ENCODE measurements around the gene ADRA2B. TPM values are rescaled to one million over a fixed set of nuclear protein-coding genes. Genes with fewer than 3 reads are reported as not detected.

The ADRA2B gene
- total RNA-seq, 6 donors from 2014 or later = 0.15 to 1.0 (median 0.31) TPM

DNA sequence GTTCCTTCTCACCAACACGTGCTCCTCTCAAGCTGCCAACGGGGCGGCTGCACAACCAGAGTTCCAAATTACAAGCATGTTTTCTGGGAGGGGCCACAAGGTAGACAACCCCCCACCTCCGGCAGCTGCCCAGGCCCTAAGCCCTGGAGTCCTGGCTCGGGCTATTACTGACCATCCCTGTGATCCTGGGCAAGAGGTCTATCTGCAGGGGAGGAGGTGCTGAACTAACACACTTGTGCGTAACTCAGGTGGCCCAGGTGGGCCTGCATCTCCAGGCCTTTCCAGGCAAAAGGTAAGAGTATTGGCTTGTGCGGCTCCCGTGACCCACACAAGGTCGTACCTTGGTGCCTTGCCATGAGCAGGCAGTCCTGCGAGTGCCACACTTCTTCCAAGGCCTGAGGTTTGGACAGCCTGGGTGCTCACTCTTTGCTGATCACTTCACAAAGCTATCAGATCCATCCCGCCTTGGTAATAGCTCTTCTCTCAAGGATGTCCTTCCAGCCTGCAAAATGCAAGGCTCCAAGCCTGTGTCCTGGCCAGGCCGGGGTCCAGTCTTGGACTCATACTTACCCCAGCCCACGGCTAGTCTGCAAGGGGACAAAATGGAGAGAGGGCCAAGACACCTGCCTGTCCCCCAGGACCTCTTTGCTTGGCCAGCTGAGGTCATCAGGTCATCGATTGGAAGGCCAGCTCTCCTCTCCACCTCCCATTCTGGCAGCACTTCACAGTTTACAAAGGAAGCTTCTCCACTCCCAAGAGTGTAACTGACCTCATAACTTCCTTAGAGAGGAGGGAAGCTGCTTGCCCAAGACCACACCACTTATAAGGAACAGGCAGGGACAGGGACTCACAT lies 33.9 kb downstream of the ADRA2B start:
- no peaks in the 10 kb centered on the region for H3K36me3 ChIP-seq
- H3K9me3 ChIP-seq = peaks cover 0 to under 1% (median 0%) of the 10 kb centered on the region in 4 donors
- peaks cover 0 to 9% (median 0%) of the 10 kb centered on the region in 4 donors for H3K4me1 ChIP-seq
- no peak overlapping the region for H3K4me3 ChIP-seq
- WGBS, 2 donors = 89 to 94% methylated on average over 13 to 14 of the region's 14 CpGs
- TF ChIP-seq CTCF (IDR thresholded peaks at IDR 0.05) = no peak
- TF ChIP-seq POLR2AphosphoS5 (IDR thresholded peaks at IDR 0.05) = no peak
- no peak for TF ChIP-seq POLR2A (IDR thresholded peaks at IDR 0.05)
- no peak for TF ChIP-seq EP300 (IDR thresholded peaks at IDR 0.05)
- ATAC-seq (ENCODE audit: low FRiP score in 2 of 2) = peak in 1 of 2 donors; percentile 63
- H3K27me3 ChIP-seq = no peaks in the 10 kb centered on the region
- H3K27ac ChIP-seq = peak overlapping the region in 1 of 4 donors; percentile 35
- DNase-seq = peak in 1 of 2 donors; percentile 18

- Histone ChIP-seq H3K36me3 (no peaks in the 10 kb centered on the region), H3K9me3 (peaks cover 0 to 14% (median 3%) of the 10 kb centered on the region in 4 donors), H3K4me3 (no peak overlapping the region), H3K27ac (no peak overlapping the region), H3K27me3 (no peaks in the 10 kb centered on the region), H3K4me1 (peaks cover 0 to 9% (median 0%) of the 10 kb centered on the region in 4 donors)
- TF ChIP-seq POLR2AphosphoS5 (IDR thresholded peaks at IDR 0.05) (no peak), CTCF (IDR thresholded peaks at IDR 0.05) (no peak), EP300 (IDR thresholded peaks at IDR 0.05) (no peak), POLR2A (IDR thresholded peaks at IDR 0.05) (no peak)
- 87 to 97% methylated on average over 2 of the region's 2 CpGs for WGBS, 2 donors
- ATAC-seq (ENCODE audit: low FRiP score in 2 of 2) = no peak
- no peak for DNase-seq
Observed at GRCh38 chr2:96081042-96081441, 35.3 kb downstream of the ADRA2B start.

GRCh38 chr2:96075199-96075771 lies 41.1 kb downstream of the ADRA2B start:
- TF ChIP-seq CTCF (IDR thresholded peaks at IDR 0.05) (no peak), POLR2AphosphoS5 (IDR thresholded peaks at IDR 0.05) (no peak), POLR2A (IDR thresholded peaks at IDR 0.05) (no peak), EP300 (IDR thresholded peaks at IDR 0.05) (no peak)
- H3K4me1 ChIP-seq = no peaks in the 10 kb centered on the region
- peaks cover 0 to 15% (median 3%) of the 10 kb centered on the region in 4 donors for H3K9me3 ChIP-seq
- DNase-seq (no peak), ATAC-seq (ENCODE audit: low FRiP score in 2 of 2) (no peak)
- H3K36me3 ChIP-seq = no peaks in the 10 kb centered on the region
- H3K27ac ChIP-seq = no peak overlapping the region
- WGBS, 2 donors = 67 to 69% methylated on average over 2 of the region's 2 CpGs
- no peaks in the 10 kb centered on the region for H3K27me3 ChIP-seq
- H3K4me3 ChIP-seq = no peak overlapping the region

DNA sequence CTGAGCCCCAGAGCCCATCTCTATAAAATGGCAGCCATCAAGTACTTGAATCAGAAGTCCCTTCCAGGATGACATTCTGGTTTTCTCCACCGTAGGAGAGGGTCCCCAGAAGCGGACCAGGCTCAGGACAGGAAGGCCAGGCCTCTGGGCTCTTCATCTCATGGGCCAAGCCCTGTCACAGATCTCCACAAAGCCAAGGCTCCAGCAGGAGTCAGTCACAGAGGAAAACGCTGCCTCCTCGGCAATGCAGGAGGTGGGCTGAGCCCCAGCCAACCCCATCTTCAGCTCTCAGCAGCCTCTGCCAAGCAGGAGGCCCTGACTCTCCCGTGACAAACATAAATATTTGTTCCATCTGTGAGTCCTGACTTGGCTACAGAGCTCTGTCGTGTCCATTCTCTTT lies 42.2 kb downstream of the ADRA2B start:
- no peak for DNase-seq
- no peak overlapping the region for H3K27ac ChIP-seq
- H3K9me3 ChIP-seq = peaks cover 0 to 15% (median 3%) of the 10 kb centered on the region in 4 donors
- TF ChIP-seq POLR2A (IDR thresholded peaks at IDR 0.05) (no peak), POLR2AphosphoS5 (IDR thresholded peaks at IDR 0.05) (no peak), CTCF (IDR thresholded peaks at IDR 0.05) (no peak), EP300 (IDR thresholded peaks at IDR 0.05) (no peak)
- H3K27me3 ChIP-seq = no peaks in the 10 kb centered on the region
- 40 to 70% methylated on average over 6 of the region's 6 CpGs for WGBS, 2 donors
- no peak overlapping the region for H3K4me3 ChIP-seq
- H3K36me3 ChIP-seq = no peaks in the 10 kb centered on the region
- no peaks in the 10 kb centered on the region for H3K4me1 ChIP-seq
- no peak for ATAC-seq (ENCODE audit: low FRiP score in 2 of 2)

Data from upper lobe of left lung (tissue), 6 donors.